Ishikawa (cell line): Measurements from ENCODE around the gene NCMAP.

ENCODE experiments used
- CEBPB ChIP-seq: IDR thresholded peaks from 2 replicates; pipeline ENCODE4 v1.6.1; 2012
- CREB1 ChIP-seq: IDR thresholded peaks from 2 replicates; pipeline ENCODE4 v1.6.1; 2012; ENCODE audit warnings: low read depth
- EGR1 ChIP-seq: IDR thresholded peaks from 2 replicates; pipeline ENCODE4 v1.6.1; 2012
- EP300 ChIP-seq: IDR thresholded peaks from 2 replicates; pipeline ENCODE4 v1.6.1; 2012; ENCODE audit warnings: borderline replicate concordance
- FOXM1 ChIP-seq: IDR thresholded peaks from 2 replicates; pipeline ENCODE4 v1.6.1; 2012; ENCODE audit warnings: low read depth, borderline replicate concordance
- NFIC ChIP-seq: IDR thresholded peaks from 2 replicates; pipeline ENCODE4 v1.6.1; 2012
- RAD21 ChIP-seq: IDR thresholded peaks from 2 replicates; pipeline ENCODE4 v1.6.1; 2012; ENCODE audit warnings: low read depth
- TAF1 ChIP-seq: IDR thresholded peaks from 2 replicates; pipeline ENCODE4 v1.6.1; 2012; ENCODE audit warnings: low read depth, mild to moderate bottlenecking
- TCF12 ChIP-seq: IDR thresholded peaks from 2 replicates; pipeline ENCODE4 v1.6.1; 2012; ENCODE audit warnings: low read depth
- TEAD4 ChIP-seq: IDR thresholded peaks from 2 replicates; pipeline ENCODE4 v1.6.1; 2012
- YY1 ChIP-seq: IDR thresholded peaks from 2 replicates; pipeline ENCODE4 v1.6.1; 2012; ENCODE audit warnings: low read depth
- ZBTB7A ChIP-seq: IDR thresholded peaks from 2 replicates; pipeline ENCODE4 v1.6.1; 2012; ENCODE audit warnings: low read depth
- TF ChIP-seq, protein P1 (sequence below): IDR thresholded peaks from 2 replicates; pipeline ENCODE4 v1.6.1; 2012; ENCODE audit warnings: low read depth, mild to moderate bottlenecking
- TF ChIP-seq, protein P2 (sequence below): IDR thresholded peaks from 2 replicates; pipeline ENCODE4 v1.6.1; 2012
- TF ChIP-seq, protein P3 (sequence below): IDR thresholded peaks from 2 replicates; pipeline ENCODE4 v1.6.1; 2012

NCMAP gene

DNA sequence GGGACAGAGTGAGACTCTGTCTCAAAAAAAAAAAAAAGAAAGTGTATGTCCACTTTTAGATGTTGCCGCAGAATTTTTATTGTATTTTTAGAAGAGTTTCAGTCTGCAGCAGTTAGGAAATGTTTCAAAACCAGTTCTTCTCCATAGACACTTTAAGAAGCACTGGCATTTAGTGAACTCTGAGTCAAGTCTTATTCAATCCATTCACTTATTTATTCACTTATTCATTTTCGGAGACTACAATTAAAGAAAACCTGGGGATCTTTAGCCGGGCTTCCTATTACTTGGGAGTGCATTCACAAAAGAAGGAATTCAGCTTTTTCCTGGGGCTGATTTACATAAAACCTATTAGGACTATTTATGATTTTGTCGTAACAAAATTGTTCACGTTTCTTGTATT lies 40.9 kb upstream of the NCMAP start:
- TF ChIP-seq TAF1 (no peak), EGR1 (no peak), EP300 (no peak), ZBTB7A (no peak), CEBPB (no peak), NFIC (no peak), CREB1 (no peak), TCF12 (no peak), FOXM1 (no peak), RAD21 (no peak), YY1 (no peak), TEAD4 (no peak)
- TF ChIP-seq, protein P1, sequence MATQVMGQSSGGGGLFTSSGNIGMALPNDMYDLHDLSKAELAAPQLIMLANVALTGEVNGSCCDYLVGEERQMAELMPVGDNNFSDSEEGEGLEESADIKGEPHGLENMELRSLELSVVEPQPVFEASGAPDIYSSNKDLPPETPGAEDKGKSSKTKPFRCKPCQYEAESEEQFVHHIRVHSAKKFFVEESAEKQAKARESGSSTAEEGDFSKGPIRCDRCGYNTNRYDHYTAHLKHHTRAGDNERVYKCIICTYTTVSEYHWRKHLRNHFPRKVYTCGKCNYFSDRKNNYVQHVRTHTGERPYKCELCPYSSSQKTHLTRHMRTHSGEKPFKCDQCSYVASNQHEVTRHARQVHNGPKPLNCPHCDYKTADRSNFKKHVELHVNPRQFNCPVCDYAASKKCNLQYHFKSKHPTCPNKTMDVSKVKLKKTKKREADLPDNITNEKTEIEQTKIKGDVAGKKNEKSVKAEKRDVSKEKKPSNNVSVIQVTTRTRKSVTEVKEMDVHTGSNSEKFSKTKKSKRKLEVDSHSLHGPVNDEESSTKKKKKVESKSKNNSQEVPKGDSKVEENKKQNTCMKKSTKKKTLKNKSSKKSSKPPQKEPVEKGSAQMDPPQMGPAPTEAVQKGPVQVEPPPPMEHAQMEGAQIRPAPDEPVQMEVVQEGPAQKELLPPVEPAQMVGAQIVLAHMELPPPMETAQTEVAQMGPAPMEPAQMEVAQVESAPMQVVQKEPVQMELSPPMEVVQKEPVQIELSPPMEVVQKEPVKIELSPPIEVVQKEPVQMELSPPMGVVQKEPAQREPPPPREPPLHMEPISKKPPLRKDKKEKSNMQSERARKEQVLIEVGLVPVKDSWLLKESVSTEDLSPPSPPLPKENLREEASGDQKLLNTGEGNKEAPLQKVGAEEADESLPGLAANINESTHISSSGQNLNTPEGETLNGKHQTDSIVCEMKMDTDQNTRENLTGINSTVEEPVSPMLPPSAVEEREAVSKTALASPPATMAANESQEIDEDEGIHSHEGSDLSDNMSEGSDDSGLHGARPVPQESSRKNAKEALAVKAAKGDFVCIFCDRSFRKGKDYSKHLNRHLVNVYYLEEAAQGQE, result no peak
- TF ChIP-seq, protein P2, sequence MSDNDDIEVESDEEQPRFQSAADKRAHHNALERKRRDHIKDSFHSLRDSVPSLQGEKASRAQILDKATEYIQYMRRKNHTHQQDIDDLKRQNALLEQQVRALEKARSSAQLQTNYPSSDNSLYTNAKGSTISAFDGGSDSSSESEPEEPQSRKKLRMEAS, result no peak
- TF ChIP-seq, protein P3, sequence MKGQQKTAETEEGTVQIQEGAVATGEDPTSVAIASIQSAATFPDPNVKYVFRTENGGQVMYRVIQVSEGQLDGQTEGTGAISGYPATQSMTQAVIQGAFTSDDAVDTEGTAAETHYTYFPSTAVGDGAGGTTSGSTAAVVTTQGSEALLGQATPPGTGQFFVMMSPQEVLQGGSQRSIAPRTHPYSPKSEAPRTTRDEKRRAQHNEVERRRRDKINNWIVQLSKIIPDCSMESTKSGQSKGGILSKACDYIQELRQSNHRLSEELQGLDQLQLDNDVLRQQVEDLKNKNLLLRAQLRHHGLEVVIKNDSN, result no peak

DNA sequence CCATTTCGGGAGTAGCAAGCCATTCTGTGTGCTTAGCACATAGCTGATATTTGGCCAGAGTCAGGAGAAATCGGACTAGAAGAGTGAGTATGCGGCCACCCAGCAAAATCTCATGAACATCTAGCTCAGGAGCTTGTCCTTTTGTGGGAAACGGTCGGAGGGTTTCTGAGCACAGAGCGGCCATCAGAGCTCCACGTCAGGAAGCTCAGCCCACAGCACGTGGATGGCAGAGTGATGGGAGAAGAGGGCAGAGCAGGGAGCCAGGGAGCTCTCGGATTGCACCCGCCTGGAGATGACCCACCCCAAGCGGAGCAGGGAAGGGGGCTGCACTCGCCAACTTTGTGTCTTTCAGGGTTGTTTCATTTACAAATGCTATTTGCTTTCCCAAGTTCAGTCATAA lies 39.4 kb upstream of the NCMAP start:
- TF ChIP-seq RAD21 (no peak), NFIC (no peak), YY1 (no peak), CEBPB (no peak), EGR1 (no peak), FOXM1 (no peak), TCF12 (no peak), CREB1 (no peak), TAF1 (no peak), EP300 (no peak), ZBTB7A (no peak), TEAD4 (no peak)
- TF ChIP-seq, protein P1, result no peak
- TF ChIP-seq, protein P2, result no peak
- TF ChIP-seq, protein P3, result no peak

GRCh38 chr1:24517898-24518297 lies 38.0 kb upstream of the NCMAP start:
- TF ChIP-seq, protein P2, result no peak
- no peak for TF ChIP-seq YY1
- TF ChIP-seq, protein P1, result no peak

DNA sequence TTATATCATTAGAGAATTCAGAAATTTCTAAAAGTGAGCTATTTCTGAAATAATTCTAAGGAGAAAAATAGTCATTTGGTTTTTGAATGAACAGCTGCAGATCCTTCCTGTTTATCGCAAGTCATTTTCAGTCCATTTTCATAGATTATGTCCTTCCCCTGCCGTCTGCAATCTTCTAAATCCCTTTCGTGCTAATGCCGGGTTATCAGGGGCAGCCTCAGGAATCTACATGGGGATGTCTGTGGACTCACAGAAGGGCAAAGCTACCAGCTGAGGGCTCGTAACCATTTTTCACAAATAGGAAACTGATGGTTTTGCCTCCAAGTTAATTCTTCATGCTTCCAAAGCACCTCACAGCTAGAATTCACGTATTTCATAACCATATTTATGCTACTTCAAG lies 30.3 kb upstream of the NCMAP start:
- TF ChIP-seq, protein P2, result no peak
- TF ChIP-seq YY1 (no peak), TCF12 (no peak)
- TF ChIP-seq, protein P1, result no peak
